Activated CD8-positive, alpha-beta T cell treated with anti-CD3 and anti-CD28 coated beads, Interleukin-2, amount 10 ng/mL, durations not matched to agents 7 days and 5 days (primary cell): ENCODE data around the gene MPRIP. TPM values are rescaled to one million over a fixed set of nuclear protein-coding genes. Genes with fewer than 3 reads are reported as not detected.
"Not testable (repeated sequence)": the region's sequence is repeated elsewhere in the genome, so short reads cannot be mapped to it uniquely, and the experiment has no call there.

Experiments used
- ATAC-seq: fragments of 150-1000 bp; cut with Tn5 transposase; one replicate; pipeline ENCODE4 v1.10.0; 2021; ENCODE audit warnings: moderate library complexity
- CTCF ChIA-PET: fragments of 350-600 bp; sonication (Branson Sonifier 250); formaldehyde crosslinking; loops from one replicate; lab custom pipeline; 2021; ENCODE audit warnings: antibody characterized with exemption; lab: Charles Lee
- POLR2A ChIA-PET: fragments of 350-600 bp; sonication (Branson Sonifier 250); formaldehyde crosslinking; loops from one replicate; lab custom pipeline; 2021; ENCODE audit warnings: antibody characterized with exemption; lab: Charles Lee
- DNase-seq: peaks from one replicate; pipeline ENCODE4 v3.0.0-alpha.2; 2020
- H3K27ac Mint-ChIP-seq: one replicate; pipeline ENCODE4 v1.8.0; 2021; ENCODE audit warnings: mild to moderate bottlenecking, mixed read lengths
- H3K27me3 Mint-ChIP-seq: one replicate; pipeline ENCODE4 v1.8.0; 2021; ENCODE audit warnings: low read depth, mixed read lengths
- H3K36me3 Mint-ChIP-seq: one replicate; pipeline ENCODE4 v1.8.0; 2021; ENCODE audit warnings: low read depth, mixed read lengths
- H3K4me1 Mint-ChIP-seq: one replicate; pipeline ENCODE4 v1.8.0; 2021; ENCODE audit warnings: low read depth, mixed read lengths
- H3K4me3 Mint-ChIP-seq: one replicate; pipeline ENCODE4 v1.8.0; 2021; ENCODE audit warnings: mild to moderate bottlenecking, mixed read lengths
- H3K9me3 Mint-ChIP-seq: one replicate; pipeline ENCODE4 v1.8.0; 2022; ENCODE audit warnings: mixed read lengths; ENCODE audit not compliant: insufficient read depth
- total RNA-seq, 2 experiments: library from RNA; stranded (reverse); gene quantifications; one replicate each; pipeline ENCODE4 v1.2.3, GENCODE V29; 2021

The MPRIP gene
- total RNA-seq, 2 experiments from 2014 or later, result 217 to 226 TPM

GRCh38 chr17:17154556-17154955, 112.3 kb downstream of the MPRIP start:
- Mint-ChIP-seq H3K36me3 (peaks cover 66% of the 10 kb centered on the region), H3K27ac (peak overlapping the region; percentile 62), H3K9me3 (no peaks in the 10 kb centered on the region), H3K27me3 (no peaks in the 10 kb centered on the region), H3K4me3 (no peak overlapping the region), H3K4me1 (peaks cover 37% of the 10 kb centered on the region)
- DNase-seq, result no peak
- ATAC-seq, result no peak
- POLR2A ChIA-PET, result interaction anchor here (1.0 kb wide), 1 partner anchor 113 kb away, joined by 3 read pairs; no protein-coding TSS in a partner anchor
- CTCF ChIA-PET, result interaction anchor here (2.5 kb wide), 1 partner anchor 13 kb away, joined by 9 read pairs; no protein-coding TSS in a partner anchor

- ChIA-PET POLR2A (no interaction called here), CTCF (interaction anchor here (1.1 to 2.5 kb wide), 6 partner anchors 8 to 37 kb away, joined by 3 to 9 read pairs (median 4); no protein-coding TSS in a partner anchor)
- H3K9me3 Mint-ChIP-seq, result no peaks in the 10 kb centered on the region
- peak overlapping the region; percentile 62 for H3K27ac Mint-ChIP-seq
- H3K27me3 Mint-ChIP-seq, result no peaks in the 10 kb centered on the region
- H3K36me3 Mint-ChIP-seq, result peaks cover 67% of the 10 kb centered on the region
- DNase-seq (no peak), ATAC-seq (no peak)
- H3K4me3 Mint-ChIP-seq, result no peak overlapping the region
- H3K4me1 Mint-ChIP-seq, result peaks cover 37% of the 10 kb centered on the region
Measured at GRCh38 chr17:17154981-17155380, 112.7 kb downstream of the MPRIP start.

DNA sequence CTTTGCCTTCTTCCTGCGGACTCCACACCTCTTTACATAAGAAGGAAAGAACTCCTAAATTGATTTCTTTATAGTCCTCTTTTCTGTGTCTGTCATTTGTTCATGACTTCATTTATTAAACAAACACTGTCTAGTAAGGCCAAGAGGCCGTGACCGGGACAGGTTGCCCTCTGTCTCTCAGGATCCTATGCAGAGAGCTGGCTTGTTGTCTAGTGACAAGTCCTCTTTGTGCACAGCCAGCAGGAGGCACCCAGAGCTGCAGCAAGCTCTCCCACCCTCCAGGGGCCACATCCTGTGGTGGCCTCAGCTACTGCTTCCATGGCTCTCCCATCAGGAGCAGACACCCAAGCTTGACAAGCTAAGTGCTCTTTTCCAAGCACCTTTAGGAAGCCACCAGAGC, 113.3 kb downstream of the MPRIP start:
- no peaks in the 10 kb centered on the region for H3K27me3 Mint-ChIP-seq
- peak overlapping the region; percentile 49 for H3K27ac Mint-ChIP-seq
- H3K9me3 Mint-ChIP-seq, result no peaks in the 10 kb centered on the region
- H3K36me3 Mint-ChIP-seq, result peaks cover 64% of the 10 kb centered on the region
- no peak overlapping the region for H3K4me3 Mint-ChIP-seq
- ChIA-PET POLR2A (no interaction called here), CTCF (interaction anchor here (0.7 to 2.5 kb wide), 11 partner anchors 9 to 142 kb away, joined by 3 to 9 read pairs (median 4); no protein-coding TSS in a partner anchor)
- H3K4me1 Mint-ChIP-seq, result peaks cover 34% of the 10 kb centered on the region
- ATAC-seq (no peak), DNase-seq (peak; percentile 33)

- ATAC-seq (no peak), DNase-seq (no peak)
- ChIA-PET POLR2A (no interaction called here), CTCF (interaction anchor here (0.7 to 2.5 kb wide), 11 partner anchors 9 to 141 kb away, joined by 3 to 9 read pairs (median 4); no protein-coding TSS in a partner anchor)
- no peak overlapping the region for H3K4me3 Mint-ChIP-seq
- H3K9me3 Mint-ChIP-seq, result no peaks in the 10 kb centered on the region
- H3K27me3 Mint-ChIP-seq, result no peaks in the 10 kb centered on the region
- H3K27ac Mint-ChIP-seq, result no peak overlapping the region
- H3K4me1 Mint-ChIP-seq, result peaks cover 34% of the 10 kb centered on the region
- H3K36me3 Mint-ChIP-seq, result peaks cover 65% of the 10 kb centered on the region
Measured at GRCh38 chr17:17156107-17156506, 113.8 kb downstream of the MPRIP start.

GRCh38 chr17:17156511-17156910, 114.3 kb downstream of the MPRIP start:
- H3K27me3 Mint-ChIP-seq, result no peaks in the 10 kb centered on the region
- ChIA-PET POLR2A (no interaction called here), CTCF (interaction anchor here (0.5 to 1.6 kb wide), 4 partner anchors 10 to 124 kb away, joined by 3 to 5 read pairs (median 4); no protein-coding TSS in a partner anchor)
- H3K4me1 Mint-ChIP-seq, result peaks cover 32% of the 10 kb centered on the region
- no peaks in the 10 kb centered on the region for H3K9me3 Mint-ChIP-seq
- no peak for ATAC-seq
- DNase-seq, result no peak
- no peak overlapping the region for H3K4me3 Mint-ChIP-seq
- H3K36me3 Mint-ChIP-seq, result peaks cover 65% of the 10 kb centered on the region
- no peak overlapping the region for H3K27ac Mint-ChIP-seq

- ChIA-PET CTCF (interaction anchor here (0.5 kb wide), 1 partner anchor 123 kb away, joined by 3 read pairs; no protein-coding TSS in a partner anchor), POLR2A (no interaction called here)
- no peaks in the 10 kb centered on the region for H3K9me3 Mint-ChIP-seq
- peaks cover 65% of the 10 kb centered on the region for H3K36me3 Mint-ChIP-seq
- DNase-seq, result no peak
- no peaks in the 10 kb centered on the region for H3K27me3 Mint-ChIP-seq
- H3K27ac Mint-ChIP-seq, result no peak overlapping the region
- H3K4me3 Mint-ChIP-seq, result no peak overlapping the region
- H3K4me1 Mint-ChIP-seq, result peaks cover 27% of the 10 kb centered on the region
- no peak for ATAC-seq
Measured at GRCh38 chr17:17157041-17157440, 114.8 kb downstream of the MPRIP start.

DNA sequence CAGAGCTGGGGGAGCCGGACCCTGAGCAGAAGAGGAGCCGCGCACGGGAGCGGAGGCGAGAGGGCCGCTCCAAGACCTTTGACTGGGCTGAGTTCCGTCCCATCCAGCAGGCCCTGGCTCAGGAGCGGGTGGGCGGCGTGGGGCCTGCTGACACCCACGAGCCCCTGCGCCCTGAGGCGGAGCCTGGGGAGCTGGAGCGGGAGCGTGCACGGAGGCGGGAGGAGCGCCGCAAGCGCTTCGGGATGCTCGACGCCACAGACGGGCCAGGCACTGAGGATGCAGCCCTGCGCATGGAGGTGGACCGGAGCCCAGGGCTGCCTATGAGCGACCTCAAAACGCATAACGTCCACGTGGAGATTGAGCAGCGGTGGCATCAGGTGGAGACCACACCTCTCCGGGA, 116.2 kb downstream of the MPRIP start:
- H3K27me3 Mint-ChIP-seq, H3K4me3 Mint-ChIP-seq, H3K9me3 Mint-ChIP-seq, DNase-seq, ATAC-seq, H3K27ac Mint-ChIP-seq, POLR2A ChIA-PET: not testable (repeated sequence)
- Mint-ChIP-seq H3K36me3 (peaks cover 60% of the 10 kb centered on the region), H3K4me1 (peaks cover 17% of the 10 kb centered on the region)
- CTCF ChIA-PET, result interaction anchor here (0.9 kb wide), 1 partner anchor 14 kb away, joined by 3 read pairs; no protein-coding TSS in a partner anchor

GRCh38 chr17:17159571-17159970, 117.3 kb downstream of the MPRIP start:
- no peak overlapping the region for H3K4me3 Mint-ChIP-seq
- ChIA-PET POLR2A (no interaction called here), CTCF (interaction anchor here (0.7 kb wide), 1 partner anchor 630 kb away, joined by 3 read pairs; no protein-coding TSS in a partner anchor)
- peaks cover 54% of the 10 kb centered on the region for H3K36me3 Mint-ChIP-seq
- H3K4me1 Mint-ChIP-seq, result peaks cover 11% of the 10 kb centered on the region
- no peak for DNase-seq
- no peaks in the 10 kb centered on the region for H3K27me3 Mint-ChIP-seq
- H3K27ac Mint-ChIP-seq, result peak overlapping the region; percentile 47
- no peak for ATAC-seq
- no peaks in the 10 kb centered on the region for H3K9me3 Mint-ChIP-seq

DNA sequence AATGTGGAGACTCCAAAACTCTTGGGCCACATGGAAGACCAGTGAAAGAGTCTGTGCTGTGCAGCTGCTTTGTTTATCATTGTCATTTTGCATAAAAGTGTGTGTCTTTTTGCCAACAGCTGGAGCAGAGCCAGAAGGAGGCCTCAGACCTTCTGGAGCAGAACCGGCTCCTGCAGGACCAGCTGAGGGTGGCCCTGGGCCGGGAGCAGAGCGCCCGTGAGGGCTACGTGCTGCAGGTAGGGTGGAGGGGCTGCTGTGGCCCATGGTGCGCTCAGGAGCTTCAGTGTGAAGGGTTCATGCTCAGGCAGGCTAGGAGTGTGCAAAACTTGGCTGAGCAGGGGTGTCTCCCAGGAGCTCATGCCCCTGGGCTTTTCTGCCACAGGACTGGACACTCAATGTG, 118.9 kb downstream of the MPRIP start:
- Mint-ChIP-seq H3K27ac (no peak overlapping the region), H3K36me3 (peaks cover 47% of the 10 kb centered on the region), H3K27me3 (no peaks in the 10 kb centered on the region), H3K9me3 (no peaks in the 10 kb centered on the region), H3K4me3 (no peak overlapping the region), H3K4me1 (no peaks in the 10 kb centered on the region)
- no peak for ATAC-seq
- ChIA-PET CTCF (no interaction called here), POLR2A (no interaction called here)
- DNase-seq, result no peak

DNA sequence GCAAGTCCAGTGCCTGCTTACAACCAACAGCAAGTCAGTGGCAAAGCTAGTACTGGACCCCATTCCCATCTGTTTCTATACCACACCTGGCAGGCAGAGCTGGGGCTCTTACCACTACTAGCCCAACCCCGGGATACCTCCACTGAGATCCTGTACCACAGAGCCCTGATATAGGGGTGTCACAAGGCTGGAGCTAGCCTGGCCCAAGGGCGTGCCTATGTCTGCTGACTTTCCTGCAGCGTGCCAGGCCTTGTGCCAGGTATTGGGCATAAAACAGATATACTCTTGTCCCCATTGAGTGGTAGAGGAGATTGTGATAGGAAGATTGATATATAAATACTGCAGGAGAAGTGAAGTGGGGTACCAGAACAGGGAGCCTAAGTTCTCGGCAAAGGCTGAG, 119.5 kb downstream of the MPRIP start:
- Mint-ChIP-seq H3K27me3 (no peaks in the 10 kb centered on the region), H3K4me1 (no peaks in the 10 kb centered on the region), H3K4me3 (no peak overlapping the region), H3K27ac (no peak overlapping the region), H3K36me3 (peaks cover 43% of the 10 kb centered on the region), H3K9me3 (no peaks in the 10 kb centered on the region)
- ATAC-seq (no peak), DNase-seq (no peak)
- ChIA-PET CTCF (no interaction called here), POLR2A (no interaction called here)

- H3K36me3 Mint-ChIP-seq, result peaks cover 46% of the 10 kb centered on the region
- H3K27me3 Mint-ChIP-seq, result no peaks in the 10 kb centered on the region
- POLR2A ChIA-PET, result interaction anchor here (1.1 kb wide), 2 partner anchors 12 to 116 kb away, joined by 3 to 4 read pairs; no protein-coding TSS in a partner anchor
- no peak overlapping the region for H3K27ac Mint-ChIP-seq
- H3K4me3 Mint-ChIP-seq, result no peak overlapping the region
- DNase-seq (no peak), ATAC-seq (no peak)
- H3K9me3 Mint-ChIP-seq, result no peaks in the 10 kb centered on the region
- H3K4me1 Mint-ChIP-seq, result peaks cover 3% of the 10 kb centered on the region
- CTCF ChIA-PET, result interaction anchor here (0.5 to 1.1 kb wide), 3 partner anchors 9 to 121 kb away, joined by 3 read pairs; no protein-coding TSS in a partner anchor
Measured at GRCh38 chr17:17164156-17164555, 121.9 kb downstream of the MPRIP start.

DNA sequence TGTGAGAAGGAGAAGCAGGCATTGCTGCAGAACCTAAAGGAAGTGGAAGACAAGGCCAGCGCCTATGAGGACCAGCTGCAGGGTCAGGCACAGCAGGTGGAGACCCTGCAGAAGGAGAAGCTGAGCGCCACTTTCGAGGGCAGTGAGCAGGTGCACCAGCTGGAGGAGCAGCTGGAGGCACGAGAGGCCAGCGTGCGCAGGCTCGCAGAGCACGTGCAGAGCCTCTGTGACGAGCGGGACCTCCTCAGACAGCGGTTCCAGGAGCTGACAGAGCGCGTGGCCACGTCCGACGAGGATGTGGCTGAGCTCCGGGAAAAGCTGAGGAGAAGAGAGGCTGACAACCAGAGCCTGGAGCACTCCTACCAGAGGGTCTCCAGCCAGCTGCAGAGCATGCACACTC, 122.4 kb downstream of the MPRIP start:
- POLR2A ChIA-PET, result interaction anchor here (1.1 kb wide), 2 partner anchors 11 to 116 kb away, joined by 3 to 4 read pairs; no protein-coding TSS in a partner anchor
- H3K36me3 Mint-ChIP-seq, result peaks cover 44% of the 10 kb centered on the region
- CTCF ChIA-PET, result interaction anchor here (0.5 to 1.1 kb wide), 3 partner anchors 9 to 121 kb away, joined by 3 read pairs; no protein-coding TSS in a partner anchor
- no peaks in the 10 kb centered on the region for H3K27me3 Mint-ChIP-seq
- H3K4me1 Mint-ChIP-seq, result peaks cover 3% of the 10 kb centered on the region
- H3K4me3 Mint-ChIP-seq, result no peak overlapping the region
- DNase-seq (no peak), ATAC-seq (no peak)
- H3K9me3 Mint-ChIP-seq, result no peaks in the 10 kb centered on the region
- peak overlapping the region; percentile 49 for H3K27ac Mint-ChIP-seq
